K562 (cell line): Measurements from ENCODE around the gene CEP192. TPM values are rescaled to one million over a fixed set of nuclear protein-coding genes. Genes with fewer than 3 reads are reported as not detected.

ENCODE experiments used
- ATAC-seq: fragments of 200-7000 bp; cut with Tn5 transposase; 3 replicates; pipeline ENCODE4 v1.9.1; 2020; ENCODE audit warnings: moderate library complexity
- BruUV-seq: library from RNA; stranded (reverse); fragments of 400-500 nt; replicated peaks from 2 replicates; lab custom pipeline; 2021; lab: Mats Ljungman, UMichigan
- CTCF ChIA-PET: fragments of 300-600 bp; formaldehyde crosslinking; extraction: SDS; loops from one replicate; lab custom pipeline; 2021; ENCODE audit warnings: low intra/inter-chr PET ratio; lab: Yijun Ruan, JAX
- POLR2A ChIA-PET: fragments of 300-600, 350-650 bp; sonication (Branson Sonifier 250); formaldehyde crosslinking; extraction: SDS; loops from one replicate; lab custom pipeline; 2021; ENCODE audit warnings: antibody characterized with exemption, inconsistent platforms; lab: Yijun Ruan, JAX
- DNase-seq, 4 experiments: peaks; one replicate each; pipeline versions ENCODE4 v3.0.0 to v3.0.0-alpha.2; 2011 to 2018; ENCODE audit warnings: low spot score in 3 of 4, mixed read lengths in 3 of 4; ENCODE audit errors: extremely low read depth in 1 of 4
- FAIRE-seq: peaks from 2 replicates; lab custom pipeline; 2011; peaks lifted over from hg19 to GRCh38; lab: Jason Lieb, UNC
- H2AFZ ChIP-seq: 2 replicates; pipeline ENCODE4 v1.6.0; 2011; ENCODE audit warnings: low read depth, low read length, control low read depth, inconsistent platforms
- H3K27ac ChIP-seq: fragments of 200-600 bp; 3 replicates; pipeline ENCODE4 v1.8.0; 2011; ENCODE audit warnings: low read depth, mild to moderate bottlenecking, control low read depth, inconsistent platforms, low read length, moderate library complexity, mixed read lengths; ENCODE audit errors: extremely low read depth
- H3K27me3 ChIP-seq, 2 experiments: fragments of 300-600 bp in 1 of 2; 2 replicates in 1 of 2; 3 replicates in 1 of 2; pipeline versions ENCODE4 v1.6.0 to v1.8.0; 2011; ENCODE audit warnings: inconsistent platforms in 2 of 2, low read length in 2 of 2, mild to moderate bottlenecking in 1 of 2, mixed read lengths in 1 of 2, moderate library complexity in 1 of 2; ENCODE audit not compliant: control insufficient read depth in 2 of 2, insufficient read depth in 2 of 2
- H3K36me3 ChIP-seq: fragments of 300-600 bp; 3 replicates; pipeline ENCODE4 v1.8.0; 2011; ENCODE audit warnings: mild to moderate bottlenecking, low read length, inconsistent platforms; ENCODE audit not compliant: control insufficient read depth, insufficient read depth
- H3K4me1 ChIP-seq, 2 experiments: fragments of 200-600 bp in 1 of 2; replicated peaks in 1 of 2; 2 replicates in 1 of 2; 3 replicates in 1 of 2; pipeline versions ENCODE4 v1.5.1 to v1.8.0; 2011; ENCODE audit warnings: inconsistent platforms in 2 of 2, low read length in 2 of 2, mild to moderate bottlenecking in 1 of 2, mixed read lengths in 1 of 2, moderate library complexity in 1 of 2; ENCODE audit not compliant: control insufficient read depth in 2 of 2, insufficient read depth in 2 of 2
- H3K4me2 ChIP-seq: 2 replicates; pipeline ENCODE4 v1.6.1; 2011; ENCODE audit warnings: low read length, control low read depth, inconsistent platforms, mixed read lengths; ENCODE audit not compliant: insufficient read depth
- H3K4me3 ChIP-seq: fragments of 200-600 bp; sonication (generic), shearing (Covaris generic); 2 replicates; pipeline ENCODE4 v1.5.1; 2016; ENCODE audit warnings: control low read depth, inconsistent platforms
- H3K79me2 ChIP-seq: fragments of 200-600 bp; 3 replicates; pipeline ENCODE4 v1.8.0; 2011; ENCODE audit warnings: low read length, inconsistent platforms; ENCODE audit not compliant: control insufficient read depth, insufficient read depth
- H3K9ac ChIP-seq, 2 experiments: 2 replicates each; pipeline versions ENCODE4 v1.6.0 to v1.6.1; 2011; ENCODE audit warnings: low read depth in 2 of 2, low read length in 2 of 2, control low read depth in 1 of 2, inconsistent platforms in 1 of 2, mild to moderate bottlenecking in 1 of 2, mixed read lengths in 1 of 2; ENCODE audit not compliant: insufficient read depth in 1 of 2
- H3K9me1 ChIP-seq: one replicate; pipeline ENCODE4 v1.6.0; 2011; ENCODE audit warnings: inconsistent platforms, mild to moderate bottlenecking, low read length, moderate library complexity; ENCODE audit not compliant: control insufficient read depth, insufficient read depth
- H3K9me3 ChIP-seq: replicated peaks from 2 replicates; pipeline ENCODE4 v1.5.1; 2011; ENCODE audit warnings: low read depth, low read length, inconsistent platforms; ENCODE audit not compliant: control insufficient read depth, insufficient read depth
- H4K20me1 ChIP-seq: replicated peaks from 2 replicates; pipeline ENCODE4 v1.6.1; 2011; ENCODE audit warnings: low read length, inconsistent platforms, mixed read lengths; ENCODE audit not compliant: control insufficient read depth, insufficient read depth
- CREB1 ChIP-seq, 2 experiments: sonication (generic) in 1 of 2; formaldehyde crosslinking in 1 of 2; IDR thresholded peaks; 2 replicates each; pipeline versions ENCODE4 v1.6.1 to v1.8.0; 2012 to 2022; ENCODE audit warnings: inconsistent platforms in 1 of 2, mild to moderate bottlenecking in 1 of 2, missing genetic modification reagents in 1 of 2, moderate library complexity in 1 of 2
- HOXB6 ChIP-seq: fragments of 250-450 bp; sonication (Bioruptor Pico); IDR thresholded peaks from 2 replicates; pipeline ENCODE4 v1.5.1; 2022; ENCODE audit warnings: mild to moderate bottlenecking, borderline replicate concordance
- KLF6 ChIP-seq: fragments of 250-450 bp; sonication (Bioruptor Pico); IDR thresholded peaks from 2 replicates; pipeline ENCODE4 v1.4.0; 2020; ENCODE audit warnings: mild to moderate bottlenecking, moderate library complexity, borderline replicate concordance
- TAL1 ChIP-seq: fragments of 450-650 bp; IDR thresholded peaks from 2 replicates; pipeline ENCODE4 v1.6.1; 2016; ENCODE audit warnings: mild to moderate bottlenecking
- ZNF586 ChIP-seq: fragments of 450-650 bp; formaldehyde crosslinking; conservative IDR thresholded peaks from 2 replicates; pipeline ENCODE4 v1.4.0; 2020; ENCODE audit warnings: mild to moderate bottlenecking, moderate library complexity
- ZNF644 ChIP-seq: fragments of 200-800 bp; sonication (Bioruptor generic); IDR thresholded peaks from 2 replicates; pipeline ENCODE4 v1.6.1; 2016; ENCODE audit warnings: low read depth, missing genetic modification characterization, missing compliant biosample characterization
- WGBS: fragments of 100-300 bp; shearing (Covaris generic); methylation state at CpG from one replicate; pipeline ENCODE4 v1.1.6; 2016; ENCODE audit warnings: low coverage, mixed read lengths; ENCODE audit not compliant: insufficient coverage; ENCODE audit errors: missing lambda C conversion rate; 5-methylcytosine and 5-hydroxymethylcytosine counted together
- in situ Hi-C: fragments of 300-500 bp; cut with MboI; formaldehyde crosslinking; loops from 4 replicates; pipeline ENCODE4 v1.15.0; 2018; ENCODE audit warnings: inconsistent platforms, mixed read lengths
- intact Hi-C: fragments of 100-400 bp; cut with micrococcal nuclease; formaldehyde crosslinking; loops from 2 replicates; pipeline ENCODE4 v1.14.2; 2022
- polyA plus RNA-seq, 8 experiments: library from polyadenylated mRNA; depleted of rRNA in 4 of 8; stranded (reverse) in 5 of 8; unstranded in 3 of 8; fragments of >200 nt; fragmentation: Nextera tagmentation in 2 of 8; fragmentation: Illumina TruSeq in 1 of 8; extraction: Ambion mirVana in 2 of 8; extraction: Trizol in 1 of 8; gene quantifications; 2 replicates each; pipeline versions ENCODE4 v1.2.1 to v1.2.3, GENCODE V29; 2011 to 2014; ENCODE audit warnings: inconsistent platforms in 1 of 8, missing spikeins in 1 of 8
- total RNA-seq, 7 experiments: library from RNA; depleted of rRNA in 6 of 7; stranded (reverse); fragments of >200 nt in 6 of 7; fragmentation: Illumina TruSeq in 2 of 7; extraction: Trizol in 2 of 7; gene quantifications; 2 replicates each; pipeline versions ENCODE4 v1.2.1 to v1.2.3, GENCODE V29; 2011 to 2021; ENCODE audit warnings: low replicate concordance in 1 of 7

CEP192 gene
- total and polyA plus RNA-seq, 9 of the 15 experiments (the other 6 are each of a cell fraction or from before 2014, with no cell fraction given), result 14.4 to 54.4 (median 35.8) TPM

GRCh38 chr18:13004396-13004795 is 13.2 kb downstream of the CEP192 start:
- TF ChIP-seq KLF6 (CRISPR knock-in tag), result no peak
- no peak for TF ChIP-seq ZNF644
- TF ChIP-seq TAL1, result no peak
- TF ChIP-seq ZNF586 (CRISPR knock-in tag), result no peak
- no peak for TF ChIP-seq CREB1 (IDR thresholded peaks at IDR 0.05)
- TF ChIP-seq CREB1 (CRISPR knock-in tag; IDR thresholded peaks at IDR 0.05), result no peak
- no peak for TF ChIP-seq HOXB6
- peaks cover 94% of the 10 kb centered on the region for H3K36me3 ChIP-seq
- no peak overlapping the region for H3K4me3 ChIP-seq
- no peaks in the 10 kb centered on the region for H3K9me1 ChIP-seq
- 82% methylated on average over 8 of the region's 8 CpGs for WGBS
- no peaks in the 10 kb centered on the region for H3K9me3 ChIP-seq
- in situ Hi-C loops, result no loop called here
- H3K79me2 ChIP-seq, result peaks cover 67% of the 10 kb centered on the region
- DNase-seq (no peak), FAIRE-seq (no peak), ATAC-seq (no peak)
- ChIA-PET CTCF (interaction anchor here (0.9 kb wide), 1 partner anchor 156 kb away, joined by 3 read pairs; no protein-coding TSS in a partner anchor), POLR2A (interaction anchor here (1.6 kb wide), 1 partner anchor 9 kb away, joined by 3 read pairs; no protein-coding TSS in a partner anchor)
- H3K4me1 ChIP-seq, result no peaks in the 10 kb centered on the region; a peak in 1 of 5 replicates
- H3K27me3 ChIP-seq, result no peaks in the 10 kb centered on the region
- peaks cover 14% of the 10 kb centered on the region; the same call in 1 of the 2 replicates for H4K20me1 ChIP-seq
- H3K27ac ChIP-seq, result no peak overlapping the region
- H2AFZ ChIP-seq, result no peak overlapping the region
- intact Hi-C loops, result loop anchor here (10.0 kb wide), 1 partner anchor 150 kb away; no protein-coding TSS in a partner anchor
- no peak overlapping the region for H3K9ac ChIP-seq
- no peak overlapping the region for H3K4me2 ChIP-seq
- BruUV-seq, result no TSS peak
